COLO668 (cell line): ENCODE results near the gene RNU1-3.
"Not testable (repeated sequence)": the region's sequence is repeated elsewhere in the genome, so short reads cannot be mapped to it uniquely, and the experiment has no call there.

ENCODE experiments used
- DNase-seq: peaks from one replicate; lab custom pipeline; 2025; ENCODE audit not compliant: unreplicated experiment; lab: John Stamatoyannopoulos, UW

Gene RNU1-3

GRCh38 chr1:16656981-16657683 is 9.6 kb downstream of the RNU1-3 start:
- DNase-seq: not testable (repeated sequence)

- DNase-seq: not testable (repeated sequence)
Measured at GRCh38 chr1:16656574-16656973, 10.2 kb downstream of the RNU1-3 start.

- not testable (repeated sequence) for DNase-seq
Measured at GRCh38 chr1:16651560-16651959, 15.2 kb downstream of the RNU1-3 start.

GRCh38 chr1:16649960-16650359 is 16.8 kb downstream of the RNU1-3 start:
- DNase-seq: not testable (repeated sequence)

- not testable (repeated sequence) for DNase-seq
Measured at GRCh38 chr1:16649390-16649789, 17.4 kb downstream of the RNU1-3 start.

GRCh38 chr1:16648756-16649155 is 18.0 kb downstream of the RNU1-3 start:
- DNase-seq: not testable (repeated sequence)

GRCh38 chr1:16648250-16648649 is 18.5 kb downstream of the RNU1-3 start:
- DNase-seq: not testable (repeated sequence)

- DNase-seq: not testable (repeated sequence)
Measured at GRCh38 chr1:16647179-16648176, 19.3 kb downstream of the RNU1-3 start.

GRCh38 chr1:16646716-16647115 is 20.0 kb downstream of the RNU1-3 start:
- DNase-seq: not testable (repeated sequence)

- not testable (repeated sequence) for DNase-seq
Measured at GRCh38 chr1:16646061-16646664, 20.6 kb downstream of the RNU1-3 start.

GRCh38 chr1:16645271-16646060 is 21.3 kb downstream of the RNU1-3 start:
- DNase-seq: not testable (repeated sequence)

- DNase-seq: peak; percentile 100
Measured at GRCh38 chr1:16644482-16645270, 22.1 kb downstream of the RNU1-3 start.

GRCh38 chr1:16644193-16644481 is 22.6 kb downstream of the RNU1-3 start:
- DNase-seq: no peak

GRCh38 chr1:16643476-16644192 is 23.1 kb downstream of the RNU1-3 start:
- DNase-seq: not testable (repeated sequence)

GRCh38 chr1:16643001-16643411 is 23.7 kb downstream of the RNU1-3 start:
- not testable (repeated sequence) for DNase-seq

GRCh38 chr1:16642025-16642966 is 24.5 kb downstream of the RNU1-3 start:
- DNase-seq: not testable (repeated sequence)

GRCh38 chr1:16641159-16641975 is 25.4 kb downstream of the RNU1-3 start:
- DNase-seq: not testable (repeated sequence)
